ENCODE results near the gene SNX11. TPM values are rescaled to one million over a fixed set of nuclear protein-coding genes. Genes with fewer than 3 reads are reported as not detected.

Gene SNX11
- total and polyA plus RNA-seq, 2 of the 8 experiments (the other 6 are each of a cell fraction or from before 2014, with no cell fraction given), result 21.1 to 21.4 TPM

GRCh38 chr17:48101012-48101720 is 6.4 kb upstream of the SNX11 start, which contains the start of gene CBX1 (continued):
- TF ChIP-seq BRCA1 (IDR thresholded peaks at IDR 0.05; ENCODE audit: low read depth, low read length), result no peak
- no peak for TF ChIP-seq POU5F1 (IDR thresholded peaks at IDR 0.05; ENCODE audit: low read depth, low read length)
- peak in 1 of 2 experiments; percentile 70; a peak in 1 of 4 replicates for TF ChIP-seq HDAC2 (IDR thresholded peaks at IDR 0.05; ENCODE audit: borderline replicate concordance in 1 of 2, low read depth in 2 of 2, low read length in 2 of 2)
- TF ChIP-seq RAD21 (IDR thresholded peaks at IDR 0.05 in 1 of 2, conservative IDR thresholded peaks at IDR 0.05 in 1 of 2; ENCODE audit: low read depth in 2 of 2, low read length in 2 of 2), result no peak
- no peak for TF ChIP-seq ATF3 (IDR thresholded peaks at IDR 0.05; ENCODE audit: insufficient read depth, low read depth, low read length)
- TF ChIP-seq TEAD4 (IDR thresholded peaks at IDR 0.05; ENCODE audit: low read depth, low read length), result no peak
- no peak for TF ChIP-seq CBX8 (IDR thresholded peaks at IDR 0.05; ENCODE audit: borderline replicate concordance, low read depth, low read length)
- TF ChIP-seq SAP30 (IDR thresholded peaks at IDR 0.05; ENCODE audit: insufficient read depth, insufficient replicate concordance, low read length), result no peak
- no peak for TF ChIP-seq RXRA (IDR thresholded peaks at IDR 0.05; ENCODE audit: insufficient read depth, low read depth, low read length)
- peak; percentile 84 for TF ChIP-seq PHF8 (conservative IDR thresholded peaks at IDR 0.05; ENCODE audit: low read depth, low read length)
- TF ChIP-seq ATF2 (IDR thresholded peaks at IDR 0.05; ENCODE audit: low read length), result no peak
- TF ChIP-seq TAF1 (IDR thresholded peaks at IDR 0.05; ENCODE audit: low read depth, low read length), result peak; percentile 57
- peak; percentile 95 for TF ChIP-seq KDM4A (IDR thresholded peaks at IDR 0.05; ENCODE audit: low read depth, low read length, severe bottlenecking)
- TF ChIP-seq EP300 (IDR thresholded peaks at IDR 0.05; ENCODE audit: borderline replicate concordance in 1 of 2, low read depth in 2 of 2, low read length in 2 of 2), result 0 out of 3 replicates have a peak, but pooled peaks of 1 of the 2 experiments have one; percentile 19
- no peak for TF ChIP-seq TAF7 (optimal IDR thresholded peaks at IDR 0.05; ENCODE audit: borderline replicate concordance, low read depth, low read length)
- peak; percentile 49 for TF ChIP-seq MAX (IDR thresholded peaks at IDR 0.05)
- TF ChIP-seq NRF1 (IDR thresholded peaks at IDR 0.05; ENCODE audit: low read depth, low read length), result peak; percentile 87
- no peak for TF ChIP-seq FOSL1 (IDR thresholded peaks at IDR 0.05; ENCODE audit: insufficient read depth, low read depth, low read length)
- no peak for TF ChIP-seq GABPA (IDR thresholded peaks at IDR 0.05; ENCODE audit: borderline replicate concordance, insufficient read depth, low read length)
- TF ChIP-seq CBX5 (IDR thresholded peaks at IDR 0.05; ENCODE audit: low read depth, low read length), result no peak
